HG02759 (cell line): ENCODE results near the gene STX1A.
"Not testable (repeated sequence)": the region's sequence is repeated elsewhere in the genome, so short reads cannot be mapped to it uniquely, and the experiment has no call there.

Experiments
- ATAC-seq: cut with Tn5 transposase; IDR thresholded peaks from one replicate; pipeline ENCODE4 v1.9.1; 2021; ENCODE audit warnings: mild to moderate bottlenecking, moderate library complexity; ENCODE audit not compliant: unreplicated experiment

Gene STX1A

GRCh38 chr7:73655309-73655708 is 64.2 kb downstream of the STX1A start:
- ATAC-seq = not testable (repeated sequence)

GRCh38 chr7:73652541-73652949 is 66.9 kb downstream of the STX1A start:
- ATAC-seq = no peak

GRCh38 chr7:73650524-73650923 is 68.9 kb downstream of the STX1A start:
- ATAC-seq = no peak

- ATAC-seq = no peak
Measured at GRCh38 chr7:73649576-73649975, 69.9 kb downstream of the STX1A start.
